GM19238 (cell line): Measurements from ENCODE around the gene NR5A2.

Experiments used
- DNase-seq: peaks from one replicate; pipeline ENCODE4 v3.0.0; 2011; ENCODE audit warnings: low spot score; ENCODE audit not compliant: insufficient read length

NR5A2 gene

DNA sequence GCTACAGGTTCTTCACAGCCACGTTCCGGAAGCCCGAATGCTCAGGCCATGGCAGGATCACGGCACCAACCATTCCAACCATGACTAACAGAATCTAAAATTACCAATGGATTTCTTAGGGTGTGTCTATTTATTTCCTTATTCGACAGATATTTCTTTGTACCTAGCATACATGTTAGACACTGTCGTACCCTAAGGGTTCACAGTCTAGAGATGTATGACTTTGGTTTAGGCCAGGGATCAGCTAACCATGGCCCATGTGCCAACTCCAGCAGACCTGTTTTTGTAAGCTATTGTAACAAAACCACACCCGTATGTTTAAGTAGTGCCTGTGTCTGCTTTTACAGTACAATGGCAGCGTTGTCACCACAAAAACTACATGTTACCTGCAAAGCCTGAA is 167.0 kb downstream of the NR5A2 start:
- no peak for DNase-seq

DNA sequence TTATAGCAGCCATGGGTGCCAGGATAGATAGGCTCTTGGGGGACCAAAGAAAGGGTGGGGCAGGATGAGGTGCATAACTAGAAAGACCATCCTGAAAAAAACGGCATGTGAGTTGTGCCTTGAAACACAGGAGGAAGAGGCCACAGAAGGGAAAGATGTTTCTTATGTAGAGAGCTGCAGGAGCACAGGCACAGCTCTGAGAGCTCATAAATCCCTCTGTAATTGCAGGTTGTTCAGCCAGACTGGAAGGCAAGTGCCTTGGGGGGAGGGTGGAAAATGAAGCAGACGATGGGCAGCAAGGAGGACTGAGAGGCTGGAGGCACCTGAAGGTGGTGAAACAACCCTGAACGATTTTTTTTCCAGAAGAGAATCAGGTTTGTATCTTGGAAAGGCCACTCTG is 170.7 kb downstream of the NR5A2 start:
- no peak for DNase-seq

DNA sequence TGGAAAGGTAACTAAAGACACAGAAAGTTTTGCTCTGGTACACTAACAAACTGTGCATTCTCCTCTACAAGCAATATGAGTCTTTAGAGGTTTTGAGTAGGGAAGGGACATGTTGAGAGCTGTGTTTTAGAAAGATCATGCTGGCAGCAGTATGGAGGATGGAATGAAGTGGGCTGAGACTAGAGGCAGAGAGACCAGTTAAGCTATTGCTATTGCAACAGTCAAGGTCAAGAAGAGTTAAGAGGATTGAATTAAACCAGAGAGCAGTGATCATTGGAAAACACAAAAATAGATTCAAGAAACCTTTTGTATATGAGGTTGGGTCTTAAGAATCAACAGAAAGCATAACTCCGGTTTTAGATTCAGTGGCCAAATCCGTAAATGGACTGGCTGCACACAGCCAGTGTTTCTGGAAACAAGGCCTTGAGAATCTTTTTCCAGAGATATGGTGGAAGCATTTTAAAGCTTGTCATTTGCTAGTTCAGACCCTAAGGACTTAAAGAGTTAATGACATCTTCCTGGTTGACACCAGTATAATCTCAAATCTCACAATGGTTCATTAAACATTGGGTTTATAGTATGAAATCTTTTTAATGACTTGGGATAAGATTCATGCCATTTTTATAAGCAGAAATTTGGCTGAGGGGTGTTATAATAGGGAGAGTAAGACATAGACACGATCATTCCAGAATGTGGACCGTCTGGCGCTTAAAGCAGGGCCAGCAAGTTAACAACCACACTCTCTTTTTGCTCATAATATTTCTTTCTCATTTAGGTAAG is 177.9 kb downstream of the NR5A2 start:
- no peak for DNase-seq

DNA sequence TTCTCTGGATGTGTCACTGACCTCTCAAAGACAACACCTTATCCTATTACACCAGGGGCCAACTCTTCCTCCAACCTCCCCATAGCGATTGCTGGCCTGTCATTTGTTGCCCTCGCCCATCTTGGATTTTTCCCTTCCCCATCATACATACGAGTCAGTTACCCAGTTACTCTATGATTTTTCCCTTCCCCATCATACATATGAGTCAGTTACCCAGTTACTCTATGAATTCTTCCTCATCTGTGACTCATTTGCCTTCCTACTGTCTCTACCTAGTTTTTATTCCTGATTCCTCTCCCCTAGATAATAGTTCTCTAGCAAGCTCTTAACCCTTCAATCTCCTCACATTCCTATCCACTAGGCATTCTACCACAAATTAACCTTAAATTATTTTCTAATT is 178.8 kb downstream of the NR5A2 start:
- no peak for DNase-seq

DNA sequence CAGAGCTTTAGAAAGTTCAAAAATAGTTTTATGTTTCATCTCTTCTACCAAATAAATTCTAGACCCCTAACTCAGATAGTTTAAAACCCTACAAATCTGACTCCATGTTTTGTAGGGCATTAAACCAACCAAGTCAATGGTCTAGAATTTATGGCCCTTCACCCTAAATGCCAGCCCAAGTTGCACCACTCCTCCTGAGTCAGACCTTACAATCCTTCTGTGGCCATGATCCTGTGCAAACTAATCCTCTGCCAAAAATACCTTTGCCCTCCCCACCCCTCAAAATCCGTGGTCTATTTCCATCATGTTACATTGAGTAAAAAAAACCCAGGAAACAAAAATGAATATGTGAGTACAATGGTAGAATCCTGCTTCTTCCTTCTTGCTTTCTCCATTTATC is 179.3 kb downstream of the NR5A2 start:
- DNase-seq: no peak

DNA sequence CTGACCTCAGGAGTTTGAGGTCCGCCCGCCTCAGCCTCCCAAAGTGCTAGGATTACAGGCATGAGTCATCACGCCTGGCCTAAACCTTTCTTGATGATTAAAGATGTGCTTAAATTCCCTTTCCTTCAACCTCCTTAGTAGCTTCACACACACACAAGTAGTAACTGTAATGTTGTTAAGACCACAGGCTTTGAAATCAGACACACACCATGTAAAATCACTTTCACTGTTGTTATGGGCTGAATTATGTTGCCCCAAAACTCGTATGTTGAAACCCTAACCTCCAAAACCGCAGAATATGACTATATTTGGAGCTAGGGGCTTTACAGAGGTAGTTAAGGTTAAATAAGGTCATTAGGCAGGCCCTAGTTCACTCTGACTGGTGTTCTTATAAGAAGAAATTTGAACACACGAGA is 180.2 kb downstream of the NR5A2 start:
- DNase-seq: no peak

DNA sequence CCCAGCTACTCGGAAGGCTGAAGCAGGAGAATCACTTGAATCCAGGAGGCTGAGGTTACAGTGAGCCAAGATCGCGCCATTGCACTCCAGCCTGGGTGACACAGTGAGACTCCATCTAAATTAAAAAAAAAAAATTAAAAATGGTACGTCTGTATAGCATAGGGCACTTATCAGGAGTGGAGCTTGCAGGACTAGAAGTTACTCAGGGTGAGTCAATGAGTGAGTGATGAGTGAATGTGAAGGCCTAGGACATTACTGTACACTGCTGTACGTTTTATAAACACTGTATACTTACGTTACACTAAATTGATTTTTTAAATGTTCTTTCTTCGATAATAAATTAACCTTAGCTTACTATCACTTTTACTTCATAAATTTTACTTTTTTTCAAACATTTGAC is 183.6 kb downstream of the NR5A2 start:
- DNase-seq: no peak

DNA sequence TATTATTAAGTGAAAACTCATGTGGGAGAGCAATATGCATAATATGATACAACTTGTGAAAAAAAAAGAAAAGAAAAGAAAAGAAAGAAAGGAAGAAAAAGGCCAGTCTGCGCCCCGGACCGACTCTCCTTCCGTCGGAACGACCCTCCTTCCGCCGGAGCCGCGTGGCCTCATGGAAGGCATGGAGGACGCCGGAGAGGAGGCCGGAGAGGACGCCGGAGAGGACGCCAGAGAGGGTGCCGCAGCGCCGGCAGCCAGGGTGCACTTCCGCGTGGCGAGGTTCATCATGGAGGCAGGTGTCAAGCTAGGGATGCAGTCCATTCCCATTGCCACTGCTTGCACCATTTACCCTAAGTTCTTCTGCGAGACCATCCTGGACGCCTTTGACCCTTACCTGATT is 185.9 kb downstream of the NR5A2 start:
- DNase-seq: no peak

DNA sequence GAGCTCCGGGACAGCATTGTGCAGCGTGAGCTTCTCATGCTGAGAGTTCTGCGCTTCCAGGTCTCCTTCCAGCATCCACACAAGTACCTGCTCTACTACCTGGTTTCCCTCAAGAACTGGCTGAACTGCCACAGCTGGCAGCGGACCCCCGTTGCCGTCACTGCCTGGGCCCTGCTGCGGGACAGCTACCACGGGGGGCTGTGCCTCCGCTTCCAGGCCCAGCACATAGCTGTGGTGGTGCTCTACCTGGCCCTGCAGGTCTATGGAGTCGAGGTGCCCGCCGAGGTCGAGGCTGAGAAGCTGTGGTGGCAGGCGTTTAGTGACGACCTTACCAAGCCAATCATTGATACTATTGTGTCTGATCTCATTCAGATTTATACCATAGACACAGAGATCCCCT is 186.4 kb downstream of the NR5A2 start:
- DNase-seq: no peak

DNA sequence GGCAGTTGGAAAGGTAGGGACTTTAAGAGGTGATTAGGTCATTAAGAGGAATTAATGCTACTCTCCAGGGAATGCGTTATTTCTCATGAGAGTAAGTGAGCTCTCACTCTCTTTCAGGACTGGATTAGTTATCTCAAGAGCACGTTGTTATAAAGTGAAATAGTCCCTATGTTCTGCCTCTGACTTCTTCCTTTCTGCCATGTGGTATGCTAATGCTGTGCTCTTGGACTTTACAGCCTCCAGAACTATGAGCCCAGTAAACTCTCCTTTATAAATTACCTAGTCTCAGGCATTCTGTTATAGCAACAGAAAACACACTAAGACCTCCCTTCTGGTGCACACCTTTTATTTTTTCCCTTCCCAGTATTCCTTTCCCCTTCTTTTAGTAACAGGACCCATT is 187.8 kb downstream of the NR5A2 start:
- no peak for DNase-seq

DNA sequence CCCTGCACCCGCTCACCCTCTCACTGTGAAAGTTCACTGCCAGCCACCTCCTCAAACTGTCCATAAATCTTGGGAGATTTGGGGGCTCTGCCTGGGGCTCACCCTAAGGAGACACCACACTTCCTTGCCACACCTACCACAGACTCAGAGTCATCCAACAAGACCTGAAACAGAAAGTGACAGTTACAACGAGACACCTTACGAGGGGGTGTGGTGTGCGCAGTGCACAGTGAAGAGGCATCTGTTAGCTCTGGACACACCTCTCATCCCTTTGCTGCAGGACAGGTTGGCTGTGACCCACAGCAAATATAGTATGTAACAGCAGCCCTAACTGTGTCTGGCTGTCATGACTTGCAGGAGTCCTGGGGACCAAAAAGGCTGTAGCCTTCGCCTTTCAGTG is 190.2 kb downstream of the NR5A2 start:
- DNase-seq: no peak

DNA sequence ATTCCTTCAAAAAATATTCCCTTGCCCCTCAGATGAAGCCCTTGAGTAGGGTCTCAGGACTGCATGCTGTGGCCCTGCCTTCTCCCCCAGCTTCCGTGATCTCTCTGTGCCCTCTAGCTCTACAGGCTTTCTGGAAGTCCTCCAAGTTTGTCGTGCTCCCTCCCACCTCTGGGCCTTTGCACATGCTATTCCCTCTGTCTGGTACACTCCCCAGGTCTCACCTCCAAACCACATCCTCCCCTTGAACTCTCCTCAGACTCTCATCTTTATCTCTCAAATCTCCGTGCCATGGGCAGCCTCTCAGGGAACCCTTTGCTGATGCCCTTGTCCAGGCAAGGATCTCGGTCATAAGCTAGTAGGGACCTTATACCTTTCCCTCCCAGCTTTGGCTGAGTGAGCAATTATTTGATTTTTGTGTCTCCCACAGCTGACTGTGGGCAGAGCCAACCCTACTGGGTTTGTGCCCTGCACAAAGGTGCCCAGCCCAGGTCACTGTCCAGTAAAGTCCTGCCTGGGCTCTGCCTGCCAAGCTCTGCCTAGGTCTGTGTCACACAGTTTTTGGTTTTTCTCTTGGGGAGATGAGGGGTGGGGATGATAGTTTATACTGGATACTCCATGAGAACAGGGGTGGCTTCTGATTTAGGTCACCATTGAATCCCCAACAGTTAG is 194.2 kb downstream of the NR5A2 start:
- DNase-seq: no peak

DNA sequence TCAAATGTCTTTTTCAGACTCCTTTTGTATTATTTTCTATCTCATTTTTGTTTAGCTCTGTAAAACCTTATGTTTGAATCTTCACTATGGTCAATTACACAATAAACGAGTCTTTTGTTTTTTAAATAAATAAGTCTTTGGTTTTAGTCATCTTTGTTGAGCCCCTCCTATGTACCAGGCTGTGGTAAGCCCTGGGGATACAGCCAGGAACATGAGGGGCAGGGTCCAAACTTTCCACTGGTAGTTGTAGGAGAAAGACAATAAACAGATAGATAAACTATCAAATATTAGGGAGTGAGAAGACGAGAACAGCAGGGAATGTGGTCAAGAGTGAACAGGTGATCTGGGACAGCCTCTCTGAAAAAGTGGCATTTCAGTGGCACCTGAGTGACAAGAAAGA is 195.7 kb downstream of the NR5A2 start:
- DNase-seq: no peak

DNA sequence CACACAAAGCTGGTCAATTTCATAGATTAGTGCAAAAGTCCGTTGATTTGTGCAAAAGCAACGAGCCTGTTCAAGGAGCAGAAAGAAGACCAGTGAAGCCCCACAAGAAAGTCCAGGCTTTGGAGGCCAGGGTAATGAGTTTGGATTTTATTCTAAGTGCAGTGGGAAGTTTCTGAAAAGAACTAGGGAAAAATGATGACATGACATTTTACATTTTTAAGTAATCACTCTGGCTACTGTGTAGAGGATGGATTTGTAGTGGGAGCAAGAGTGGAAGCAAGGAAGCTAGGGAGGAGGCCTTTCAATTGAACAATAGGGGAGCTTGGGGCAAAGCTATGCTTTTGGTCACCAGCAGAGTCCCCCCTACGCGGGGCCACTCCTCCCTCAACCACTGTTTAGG is 196.1 kb downstream of the NR5A2 start:
- DNase-seq: no peak

DNA sequence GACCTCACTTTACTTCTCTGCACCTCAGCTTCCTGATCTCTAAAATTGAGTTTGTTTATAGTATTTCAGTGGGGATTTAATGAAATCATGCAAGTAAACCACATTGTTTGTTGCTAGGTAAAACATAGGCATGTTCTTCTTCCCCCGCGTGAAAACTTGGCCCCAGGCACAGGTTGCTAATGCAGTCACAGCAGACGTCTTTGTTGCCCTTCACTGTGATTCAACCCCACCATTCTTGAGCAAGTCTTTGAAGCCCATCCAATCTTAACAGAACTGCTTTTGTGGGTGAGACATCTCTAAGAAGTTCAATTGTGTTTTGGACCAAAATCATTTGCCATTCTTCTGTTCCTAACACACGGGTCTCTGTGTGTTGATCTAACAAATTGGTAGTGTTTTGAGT is 196.8 kb downstream of the NR5A2 start:
- no peak for DNase-seq

DNA sequence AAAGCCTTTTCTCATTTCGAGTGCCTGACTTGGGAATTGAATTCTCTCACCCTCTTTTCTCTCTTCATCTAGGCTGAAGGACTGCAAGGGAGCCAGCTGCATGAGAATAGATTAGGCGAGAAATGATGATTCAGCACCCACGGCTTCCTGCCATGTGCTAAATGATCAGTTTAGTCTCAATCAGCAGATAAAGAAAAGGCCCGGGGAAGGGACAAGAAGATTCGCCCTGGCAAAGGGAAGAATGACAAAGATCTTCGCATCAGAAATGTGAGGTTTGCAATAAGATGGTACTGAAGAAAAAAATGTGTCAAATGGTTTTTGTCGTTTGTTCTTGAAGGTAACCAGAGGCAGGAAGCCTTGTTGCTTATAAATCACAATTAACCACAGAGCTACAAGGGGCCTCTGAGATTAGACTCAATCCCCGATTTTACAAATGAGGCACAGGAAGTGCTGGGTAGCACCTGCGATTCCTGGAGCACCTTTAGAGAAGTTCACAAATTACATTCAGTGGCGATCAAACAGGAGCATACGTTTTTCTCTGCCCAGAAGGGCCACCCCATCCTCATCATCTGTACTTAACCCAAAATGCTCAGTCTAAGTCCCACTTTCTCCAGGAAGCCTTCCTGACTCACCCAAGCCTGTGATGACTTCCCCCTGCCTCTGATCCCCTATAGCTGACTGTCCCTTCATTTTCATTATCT is 198.9 kb downstream of the NR5A2 start:
- no peak for DNase-seq

DNA sequence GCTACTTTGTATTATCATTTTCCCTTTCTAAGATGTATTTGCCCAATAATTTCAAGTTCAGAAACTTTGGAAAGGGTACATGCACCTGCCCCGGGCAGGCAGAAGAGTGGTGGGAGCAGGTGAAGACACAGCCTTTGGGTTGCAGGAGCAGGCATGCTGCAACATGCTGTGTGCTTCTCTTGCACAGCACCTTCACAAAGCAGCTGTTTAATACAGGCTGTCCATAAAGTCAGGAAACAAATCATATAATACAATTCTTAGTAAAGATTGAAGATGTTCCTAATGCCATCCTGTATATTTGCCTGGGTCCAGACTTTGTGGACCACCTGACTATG is 199.4 kb downstream of the NR5A2 start:
- no peak for DNase-seq
